Measurements from ENCODE around the gene HDX.
"Not testable (repeated sequence)": the region's sequence is repeated elsewhere in the genome, so short reads cannot be mapped to it uniquely, and the experiment has no call there.

The HDX gene

DNA sequence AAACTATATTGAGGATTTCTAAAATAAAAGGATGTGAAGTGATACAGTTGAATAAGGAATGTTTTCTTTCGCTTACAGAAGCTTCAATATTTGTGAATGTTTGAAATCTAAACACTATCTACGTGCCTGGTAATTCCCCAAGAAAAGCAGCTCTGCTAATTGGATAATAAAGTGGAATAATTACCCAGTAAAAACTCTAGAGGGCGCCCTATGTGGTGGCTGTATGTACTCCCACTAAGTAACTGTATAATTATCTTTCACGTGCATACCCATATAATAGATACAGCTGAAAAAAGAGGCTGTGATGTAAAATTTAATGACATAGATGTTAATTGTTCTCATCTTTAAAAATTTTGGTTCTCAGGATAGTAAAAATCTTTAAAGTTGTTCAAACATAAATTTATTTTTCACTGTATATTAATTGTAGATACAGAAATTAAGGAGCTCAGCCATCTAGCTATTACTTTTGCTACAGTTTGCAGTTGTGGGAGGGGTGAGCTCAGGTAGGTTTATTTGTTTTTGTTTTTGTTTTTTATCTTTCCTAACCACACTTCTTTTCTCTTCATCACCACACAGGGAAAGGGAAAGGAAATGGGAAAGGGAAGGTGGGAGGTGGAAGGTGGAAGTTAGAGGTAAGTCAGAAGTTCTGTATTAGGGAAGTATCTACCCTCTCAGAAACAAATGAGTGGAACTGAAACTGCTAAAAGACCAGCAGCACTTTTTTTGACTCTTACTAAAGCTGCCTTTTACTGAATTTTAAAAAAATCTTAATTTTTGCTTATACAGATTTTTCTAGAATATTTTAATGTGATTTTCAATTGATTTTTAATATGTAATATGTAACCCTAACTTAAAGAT lies 162.5 kb downstream of the HDX start:
- no peak for DNase-seq (ENCODE audit: low spot score)

DNA sequence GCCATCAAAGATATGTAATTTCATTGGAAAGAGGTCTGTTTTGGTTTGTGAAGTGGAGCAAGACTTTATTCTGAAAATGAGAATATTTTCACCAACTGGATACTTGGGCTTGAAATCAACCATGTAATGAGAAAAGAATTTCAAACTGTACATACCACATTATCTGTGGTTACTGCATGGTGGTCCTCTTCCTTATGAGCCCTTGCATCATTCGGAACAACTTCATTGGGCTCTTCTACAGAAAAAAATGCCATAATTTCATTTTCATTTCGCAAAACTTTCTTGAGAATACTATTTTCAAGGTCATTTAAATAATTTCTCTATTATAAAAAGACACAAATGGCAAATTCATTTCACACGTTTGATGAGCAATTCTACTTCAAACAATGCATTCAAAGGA lies 165.6 kb downstream of the HDX start:
- no peak for DNase-seq (ENCODE audit: low spot score)

DNA sequence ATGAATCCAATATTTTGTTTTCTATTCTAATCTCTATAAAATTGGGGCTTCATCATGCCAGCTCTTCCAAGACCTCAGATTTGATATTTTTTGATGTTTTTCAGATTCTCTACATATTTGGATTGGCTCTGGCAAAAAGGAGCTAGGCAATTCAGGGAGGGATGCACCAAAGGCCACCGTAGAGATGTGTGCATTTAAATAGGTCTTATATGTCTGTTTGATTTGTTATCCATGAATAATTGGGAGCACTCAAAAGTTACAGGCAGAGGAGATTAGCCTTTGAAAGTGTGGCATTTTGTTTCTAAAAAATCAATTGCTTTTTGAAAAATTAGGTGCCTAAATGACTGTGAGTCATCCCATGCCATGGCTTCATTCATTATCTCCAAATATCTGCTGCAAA lies 167.1 kb downstream of the HDX start:
- no peak for DNase-seq (ENCODE audit: low spot score)

DNA sequence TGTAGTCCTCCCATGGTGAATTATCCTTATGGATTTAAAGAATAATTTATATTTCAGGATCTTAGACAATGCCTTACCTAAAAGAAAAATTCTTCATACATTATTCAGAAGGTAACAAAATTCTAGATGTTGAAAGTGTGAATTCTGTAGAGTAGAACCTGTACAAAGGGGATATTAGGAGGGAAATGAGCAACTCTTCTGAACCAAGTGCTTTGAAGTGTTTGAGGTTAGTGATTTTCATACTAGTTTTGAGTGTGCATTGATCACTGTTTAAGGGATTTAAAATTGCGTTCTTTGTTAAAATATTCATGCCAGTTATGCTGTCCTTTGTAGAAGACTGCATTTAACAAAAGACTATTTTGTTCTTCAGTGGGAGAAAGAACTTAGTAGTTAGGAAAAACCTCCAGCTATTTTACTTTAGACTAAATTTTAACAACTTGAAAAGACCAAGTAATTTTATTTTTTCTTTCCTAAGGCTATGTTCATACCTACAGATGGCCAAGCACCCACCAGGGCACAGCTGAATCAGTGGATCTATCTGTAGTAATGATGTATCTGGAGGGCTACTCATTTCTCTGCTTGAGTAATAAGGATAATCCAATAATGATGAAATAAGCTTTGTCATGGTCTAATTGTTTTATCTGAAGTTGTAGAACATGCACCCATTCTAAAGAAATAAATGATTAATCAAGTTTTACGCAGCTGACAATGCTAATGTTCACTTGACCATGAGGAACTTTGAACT lies 180.0 kb downstream of the HDX start:
- no peak for DNase-seq (ENCODE audit: low spot score)

DNA sequence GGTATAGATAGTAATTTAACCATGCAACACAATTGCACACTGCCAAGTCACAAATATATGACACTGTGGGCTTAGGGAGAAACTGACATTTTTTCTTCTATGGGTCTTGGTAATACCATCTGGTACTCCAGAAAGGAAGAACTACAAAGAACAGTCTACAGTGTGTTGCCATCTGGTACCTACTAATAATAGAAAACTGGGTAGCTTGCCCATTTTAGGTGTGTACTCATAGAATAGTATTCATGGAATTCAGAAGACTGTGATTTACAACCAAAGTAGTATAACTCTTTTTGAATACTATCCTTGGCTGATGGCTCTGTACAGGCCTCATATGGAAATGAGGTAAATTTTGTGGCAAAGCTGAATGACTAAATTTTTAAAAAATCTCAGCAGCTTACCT lies 181.6 kb downstream of the HDX start:
- DNase-seq (ENCODE audit: low spot score) = no peak

DNA sequence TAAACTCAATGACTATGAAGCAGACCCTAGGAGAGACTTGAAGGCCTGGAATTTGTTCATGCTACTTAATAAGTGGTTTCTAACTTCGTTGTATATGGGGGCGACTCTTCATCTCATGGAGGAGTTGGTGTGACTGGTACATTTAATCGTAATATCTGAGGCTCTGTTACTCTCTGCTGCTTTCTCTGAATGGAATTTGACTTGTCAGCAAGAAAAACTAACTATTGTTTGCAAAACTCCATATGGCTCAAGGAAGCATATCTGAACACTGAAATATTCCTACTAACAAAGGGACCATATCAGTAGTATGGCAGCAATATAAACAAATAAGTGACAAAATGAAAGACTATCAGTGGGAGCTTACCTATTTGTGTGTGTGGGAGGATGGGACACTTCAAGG lies 182.2 kb downstream of the HDX start:
- no peak for DNase-seq (ENCODE audit: low spot score)

DNA sequence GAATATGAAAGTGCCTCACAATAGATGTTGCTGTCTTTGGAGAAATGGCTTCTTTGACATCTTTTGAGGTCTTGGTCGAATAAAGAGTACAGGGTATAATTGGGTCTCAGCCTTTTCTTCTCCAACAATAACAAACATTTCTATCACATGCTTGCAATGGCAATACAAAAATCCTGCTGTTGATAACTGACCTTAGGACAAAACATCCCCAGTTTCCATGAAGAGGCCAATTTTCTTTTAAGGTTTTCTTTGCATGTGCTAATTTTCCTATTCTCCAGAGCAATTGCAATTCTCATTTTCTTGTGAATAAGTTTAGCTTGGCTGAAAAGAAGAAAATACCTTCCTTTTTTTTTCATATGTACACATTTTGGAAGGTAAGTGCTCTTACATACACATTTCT lies 183.6 kb downstream of the HDX start:
- DNase-seq (ENCODE audit: low spot score) = no peak

DNA sequence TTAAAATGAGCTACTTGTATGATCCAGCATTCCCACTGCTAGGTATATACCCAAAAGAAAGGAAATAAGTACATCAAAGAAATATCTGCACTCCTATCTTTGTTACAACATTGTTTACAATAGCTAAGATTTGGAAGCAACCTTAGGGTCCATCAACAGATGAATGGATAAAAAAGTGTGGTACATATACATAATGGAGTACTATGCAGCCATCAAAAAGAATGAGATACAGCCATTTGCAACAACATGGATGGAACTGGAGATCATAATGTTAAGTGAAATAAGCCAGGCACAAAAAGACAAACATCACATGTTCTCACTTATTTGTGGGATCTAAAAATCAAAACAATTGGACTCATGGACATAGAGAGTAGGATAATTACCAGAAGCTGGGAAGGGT lies 186.3 kb downstream of the HDX start:
- DNase-seq (ENCODE audit: low spot score) = not testable (repeated sequence)

Data from LoVo (cell line).